GM18511 (cell line): ENCODE measurements around the gene SMPDL3A.

ENCODE experiments used
- ATAC-seq: cut with Tn5 transposase; IDR thresholded peaks from one replicate; pipeline ENCODE4 v1.9.1; 2021; ENCODE audit warnings: mild to moderate bottlenecking, moderate library complexity; ENCODE audit not compliant: unreplicated experiment

SMPDL3A gene

GRCh38 chr6:122772724-122773415 is 16.2 kb upstream of the SMPDL3A start:
- ATAC-seq, result no peak

DNA sequence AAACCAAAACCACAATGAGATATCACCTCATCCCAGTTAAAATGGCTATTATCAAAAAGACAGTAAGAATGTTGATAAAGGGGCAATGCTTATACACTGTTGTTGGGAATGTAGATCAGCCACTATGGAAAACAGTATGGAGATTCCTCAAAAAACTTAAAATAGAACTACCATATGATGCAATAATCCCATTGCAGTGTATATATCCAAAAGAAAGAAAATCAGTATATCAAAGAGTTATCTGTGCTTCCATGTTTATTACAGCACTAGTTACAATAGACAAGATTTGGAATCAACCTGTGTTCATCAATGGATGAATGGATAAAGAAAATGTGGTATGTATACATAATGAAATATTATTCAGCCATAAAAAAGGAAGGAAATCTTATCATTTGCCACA is 13.1 kb upstream of the SMPDL3A start:
- ATAC-seq, result no peak

DNA sequence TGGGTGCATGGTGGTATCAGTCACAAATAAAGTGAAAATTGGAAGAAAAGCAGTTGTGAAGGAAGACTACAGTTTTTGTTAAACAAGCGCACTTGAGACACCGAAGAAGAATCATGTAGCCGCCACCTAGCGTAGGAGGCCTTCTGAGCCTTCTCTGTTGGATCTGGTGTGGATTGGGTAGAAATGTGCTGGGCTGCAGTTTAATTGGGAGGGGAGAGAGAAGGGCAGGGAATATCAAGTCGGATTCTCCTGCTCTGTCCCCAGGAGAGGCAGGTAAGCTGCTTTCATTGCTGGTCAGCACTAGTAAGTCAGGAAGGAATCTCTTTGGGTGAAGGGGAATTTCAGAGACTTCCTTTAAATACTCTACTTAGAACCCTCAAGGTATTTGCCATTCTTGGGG is 10.8 kb upstream of the SMPDL3A start:
- ATAC-seq, result no peak

DNA sequence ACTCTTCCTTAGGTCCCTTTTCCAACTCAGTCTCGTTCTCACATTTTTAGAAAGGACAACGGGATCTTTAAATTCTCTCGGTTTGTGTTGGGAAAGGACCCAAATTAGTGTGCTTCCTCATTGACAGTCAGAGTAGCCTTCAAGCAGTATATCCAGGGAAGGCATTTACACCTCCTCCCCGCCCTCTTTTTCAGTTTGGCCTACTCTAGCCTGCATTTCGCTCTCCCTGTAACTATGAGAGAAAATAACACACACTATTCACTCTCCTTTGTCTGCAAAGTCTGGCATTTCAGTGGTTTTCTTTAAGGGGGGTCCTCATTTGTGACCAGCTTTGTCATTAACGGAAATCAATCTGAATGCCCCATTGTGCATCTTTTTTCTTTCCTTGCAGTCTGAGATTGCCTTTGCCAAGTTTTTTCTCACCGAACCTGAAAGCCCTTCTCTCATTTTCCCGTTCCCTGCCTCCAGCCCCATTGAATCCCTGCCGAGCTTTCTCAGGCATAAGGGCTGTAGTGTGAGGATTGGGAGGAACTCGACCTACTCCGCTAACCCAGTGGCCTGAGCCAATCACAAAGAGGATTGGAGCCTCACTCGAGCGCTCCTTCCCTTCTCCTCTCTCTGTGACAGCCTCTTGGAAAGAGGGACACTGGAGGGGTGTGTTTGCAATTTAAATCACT is 9.9 kb upstream of the SMPDL3A start:
- no peak for ATAC-seq

DNA sequence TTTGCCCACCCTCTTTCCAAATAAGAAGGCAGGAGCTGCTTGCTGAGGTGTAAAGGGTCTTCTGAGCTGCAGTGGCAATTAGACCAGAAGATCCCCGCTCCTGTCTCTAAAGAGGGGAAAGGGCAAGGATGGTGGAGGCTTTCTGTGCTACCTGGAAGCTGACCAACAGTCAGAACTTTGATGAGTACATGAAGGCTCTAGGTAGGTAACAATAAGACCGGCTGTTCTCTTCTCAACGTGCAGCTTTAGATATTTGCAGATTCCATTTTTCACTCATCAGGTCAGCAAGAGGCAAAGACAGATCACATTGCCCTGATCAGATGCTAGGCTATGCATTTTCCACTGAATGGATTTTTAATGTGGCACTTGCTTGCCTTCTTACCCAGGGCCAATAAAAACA is 9.4 kb upstream of the SMPDL3A start, which contains the start of gene FABP7:
Gene FABP7 (plus strand): TSS at position 50 of the 400 bp plus-strand sequence. CDS start 79 bp downstream, at position 129.
- no peak for ATAC-seq

- ATAC-seq, result no peak
Measured at GRCh38 chr6:122780114-122780513, 8.9 kb upstream of the SMPDL3A start.

DNA sequence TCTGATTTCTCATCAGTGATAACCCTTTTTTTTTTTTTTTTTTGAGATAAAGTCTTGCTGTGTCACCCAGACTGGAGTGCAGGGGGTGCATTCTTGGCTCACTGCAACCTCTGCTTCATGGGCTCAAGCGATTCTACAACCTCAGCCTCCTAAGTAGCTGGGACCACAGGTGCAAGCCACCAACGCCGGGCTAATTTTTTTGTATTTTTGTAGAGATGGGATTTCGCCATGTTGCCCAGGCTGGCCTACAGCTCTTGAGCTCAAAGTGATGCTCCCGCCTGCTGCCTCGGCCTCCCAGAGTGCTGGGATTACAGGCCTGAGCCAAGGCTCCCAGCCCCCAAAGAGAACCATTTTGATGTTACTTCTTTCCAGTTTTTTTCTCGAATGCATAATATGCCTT is 7.3 kb upstream of the SMPDL3A start:
- ATAC-seq, result no peak

GRCh38 chr6:122783401-122783800 is 5.7 kb upstream of the SMPDL3A start:
- no peak for ATAC-seq

GRCh38 chr6:122785891-122786290 is 3.2 kb upstream of the SMPDL3A start:
- ATAC-seq, result no peak

GRCh38 chr6:122787721-122788120 is 1.3 kb upstream of the SMPDL3A start:
- ATAC-seq, result no peak

GRCh38 chr6:122788208-122788607 is 850 bp upstream of the SMPDL3A start:
- ATAC-seq, result no peak

- no peak for ATAC-seq
Measured at GRCh38 chr6:122788663-122789181, 336 bp upstream of the SMPDL3A start.

DNA sequence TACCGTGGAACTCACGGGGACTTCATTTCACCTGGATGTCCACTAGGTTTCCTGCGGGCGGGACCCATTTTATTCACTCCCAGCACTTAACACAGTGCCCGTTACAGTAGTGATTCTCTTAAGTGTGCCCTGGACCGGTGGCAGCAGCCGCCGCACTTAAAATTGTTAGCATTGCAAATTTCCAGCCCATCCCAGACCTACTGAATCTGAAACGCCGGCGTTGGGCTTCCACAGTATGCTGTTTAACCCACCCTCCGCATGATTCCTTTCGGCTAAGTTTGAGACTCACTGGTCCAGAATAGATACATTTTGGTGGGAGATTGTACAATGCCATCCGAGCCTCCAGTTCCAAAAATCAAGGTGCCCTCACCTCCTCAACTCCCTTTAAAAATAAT is 967 bp downstream of the SMPDL3A start:
- no peak for ATAC-seq

- ATAC-seq, result no peak
Measured at GRCh38 chr6:122790423-122791309, 1.6 kb downstream of the SMPDL3A start.

- no peak for ATAC-seq
Measured at GRCh38 chr6:122791310-122791679, 2.2 kb downstream of the SMPDL3A start.

GRCh38 chr6:122792766-122793165 is 3.7 kb downstream of the SMPDL3A start:
- no peak for ATAC-seq

DNA sequence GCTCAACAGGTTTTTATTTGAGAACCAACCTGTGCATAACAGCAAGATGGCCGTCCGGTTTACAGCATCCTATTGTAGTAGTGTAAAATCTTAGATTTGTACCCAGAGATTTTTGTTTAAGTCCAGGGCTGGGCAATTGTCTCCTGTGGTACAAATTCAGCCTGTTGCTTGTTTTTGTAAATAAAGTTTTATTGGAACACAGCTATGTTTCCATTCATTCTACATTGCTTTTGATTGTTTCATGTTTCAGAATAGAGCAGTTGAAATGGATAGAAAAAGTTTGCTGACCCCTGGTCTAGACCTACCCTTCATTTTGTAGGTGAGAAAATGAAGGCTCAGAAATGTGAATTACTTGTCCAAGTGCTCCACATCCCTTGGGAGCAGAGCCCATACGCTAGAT is 8.5 kb downstream of the SMPDL3A start:
- no peak for ATAC-seq

GRCh38 chr6:122798099-122798641 is 9.1 kb downstream of the SMPDL3A start:
- ATAC-seq, result peak; percentile 83

DNA sequence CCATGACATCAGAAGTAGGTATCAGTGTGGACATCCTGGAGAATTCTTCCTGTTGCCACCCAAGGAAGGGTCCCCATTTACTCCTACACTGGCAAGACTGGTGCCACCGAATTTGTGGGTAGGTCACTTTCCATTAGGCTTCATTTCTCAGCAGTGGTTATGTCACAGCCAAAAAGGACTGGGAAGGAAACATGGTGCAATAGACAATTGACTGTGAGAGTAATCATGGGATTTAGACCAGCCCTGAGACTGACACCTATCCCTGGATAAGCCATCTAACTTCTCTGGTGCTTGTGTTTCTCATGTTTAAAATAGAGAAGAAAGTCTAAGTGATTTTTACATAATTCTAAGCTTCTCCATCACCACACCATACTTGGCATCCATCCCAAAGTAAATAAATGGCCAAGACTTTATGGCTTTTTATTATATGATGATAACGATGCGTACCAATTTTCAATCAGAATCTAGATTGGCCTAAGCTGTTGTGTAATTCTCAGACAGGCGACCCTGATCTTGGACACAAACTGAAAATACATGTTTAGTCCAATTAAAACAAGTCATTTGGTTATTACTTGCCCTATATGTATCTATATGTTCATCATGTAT is 10.2 kb downstream of the SMPDL3A start:
- ATAC-seq, result no peak

DNA sequence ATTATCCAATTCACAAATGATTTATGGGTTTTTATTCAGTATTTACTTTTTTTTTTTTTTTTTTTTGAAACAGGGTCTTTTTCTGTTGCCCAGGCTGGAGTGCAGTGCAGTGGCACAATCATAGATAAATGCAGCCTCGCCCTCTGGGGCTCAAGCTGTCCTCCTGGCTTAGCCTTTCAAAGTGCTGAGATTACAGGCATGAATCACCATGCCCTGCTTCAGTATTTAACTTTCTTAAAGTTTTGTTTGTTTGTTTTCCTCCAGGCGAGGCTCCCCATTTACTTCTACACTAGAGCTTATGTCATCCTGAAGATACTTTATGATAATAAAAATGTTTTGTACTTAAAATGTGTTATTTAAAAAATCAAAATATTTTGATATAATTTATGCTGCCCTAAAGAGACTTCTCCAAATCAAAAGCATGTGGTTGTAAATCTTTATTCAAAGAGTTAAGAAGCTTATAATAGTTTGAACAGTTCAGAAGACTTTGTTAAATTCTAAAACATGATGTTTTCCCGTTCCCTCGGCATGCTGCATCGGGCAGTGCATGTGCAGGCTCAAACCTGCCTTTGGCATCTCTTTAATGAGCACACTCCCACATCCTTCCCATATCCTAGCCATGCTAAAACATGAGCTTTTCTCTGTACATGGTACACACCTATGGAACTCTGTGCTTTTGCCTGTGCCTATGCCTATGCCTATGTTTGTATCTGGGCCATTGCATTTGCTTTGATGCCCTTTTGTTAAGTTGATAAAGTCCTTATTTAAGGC is 11.0 kb downstream of the SMPDL3A start:
- no peak for ATAC-seq
